Muscle of leg (tissue), 16 donors: ENCODE data around the gene ARHGAP29. TPM values are rescaled to one million over a fixed set of nuclear protein-coding genes. Genes with fewer than 3 reads are reported as not detected.
A peak's percentile ranks its signal among the peaks of the same experiment; 100 is the strongest.

Experiments
- DNase-seq: peaks from one replicate; pipeline ENCODE4 v3.0.0; 2013
- H3K27ac ChIP-seq: one replicate; pipeline ENCODE4 v1.5.1; 2013; ENCODE audit warnings: mild to moderate bottlenecking, low read length, control low read depth
- H3K27me3 ChIP-seq: one replicate; pipeline ENCODE4 v1.6.1; 2013; ENCODE audit warnings: low read length; ENCODE audit not compliant: control insufficient read depth, insufficient read depth
- H3K36me3 ChIP-seq: one replicate; pipeline ENCODE4 v1.6.1; 2013; ENCODE audit warnings: low read length; ENCODE audit not compliant: control insufficient read depth, insufficient read depth
- H3K4me1 ChIP-seq: one replicate; pipeline ENCODE4 v1.6.1; 2013; ENCODE audit warnings: low read length; ENCODE audit not compliant: control insufficient read depth, insufficient read depth
- H3K4me3 ChIP-seq: one replicate; pipeline ENCODE4 v1.5.1; 2013; ENCODE audit warnings: low read length, control low read depth
- H3K9me3 ChIP-seq: replicated peaks from 2 replicates; pipeline ENCODE4 v1.6.1; 2013; ENCODE audit warnings: low read depth, low read length; ENCODE audit not compliant: control insufficient read depth
- WGBS: methylation state at CpG from one replicate; pipeline ENCODE4 v1.1.5; 2013; ENCODE audit warnings: missing lambda C conversion rate; ENCODE audit not compliant: insufficient coverage; 5-methylcytosine and 5-hydroxymethylcytosine counted together
- long read RNA-seq, 11 donors: transcript quantifications; one replicate each; lab custom pipeline, GENCODE V29; 2026
- polyA plus RNA-seq, 8 donors: library from polyadenylated mRNA; unstranded; fragments of 120-200 nt; gene quantifications; one replicate each; pipeline versions ENCODE4 v1.2.1 to v1.2.3, GENCODE V29; 2013; ENCODE audit warnings: inconsistent platforms in 1 of 8, low replicate concordance in 1 of 8; ENCODE audit not compliant: insufficient read length in 8 of 8, insufficient read depth in 1 of 8
- total RNA-seq: library from RNA; stranded (reverse); fragments of 120-200 nt; gene quantifications from one replicate; pipeline ENCODE4 v1.2.4, GENCODE V29; 2013

ARHGAP29 gene
- total RNA-seq (29.1 TPM), polyA plus RNA-seq (10 to 100 TPM; 15.5 to 43.7 (median 34.3) TPM)
- long read RNA-seq, donor 1, partial matches to known transcripts = 0 of 1 reads
- long read RNA-seq, donor 1, other reads (novel, unspliced or antisense) = 0 of 1 reads
- long read RNA-seq, donor 2 = 0 reads
- long read RNA-seq, donor 3, full-length matches to known transcripts = 6 of 6 reads
- long read RNA-seq, donor 3, partial matches to known transcripts = 0 of 6 reads
- long read RNA-seq, donor 3, other reads (novel, unspliced or antisense) = 0 of 6 reads
- long read RNA-seq, donor 4, full-length matches to known transcripts = 3 of 3 reads
- long read RNA-seq, donor 4, partial matches to known transcripts = 0 of 3 reads
- long read RNA-seq, donor 4, other reads (novel, unspliced or antisense) = 0 of 3 reads
- long read RNA-seq, donor 5, full-length matches to known transcripts = 7 of 7 reads
- long read RNA-seq, donor 5, partial matches to known transcripts = 0 of 7 reads
- long read RNA-seq, donor 5, other reads (novel, unspliced or antisense) = 0 of 7 reads
- long read RNA-seq, donor 6, full-length matches to known transcripts = 7 of 7 reads
- long read RNA-seq, donor 6, partial matches to known transcripts = 0 of 7 reads
- long read RNA-seq, donor 6, other reads (novel, unspliced or antisense) = 0 of 7 reads
- long read RNA-seq, donor 7, full-length matches to known transcripts = 3 of 3 reads
- long read RNA-seq, donor 7, partial matches to known transcripts = 0 of 3 reads
- long read RNA-seq, donor 7, other reads (novel, unspliced or antisense) = 0 of 3 reads
- long read RNA-seq, donor 8, full-length matches to known transcripts = 2 of 2 reads
- long read RNA-seq, donor 8, partial matches to known transcripts = 0 of 2 reads
- long read RNA-seq, donor 8, other reads (novel, unspliced or antisense) = 0 of 2 reads
- long read RNA-seq, donor 9, full-length matches to known transcripts = 2 of 2 reads
- long read RNA-seq, donor 9, partial matches to known transcripts = 0 of 2 reads
- long read RNA-seq, donor 9, other reads (novel, unspliced or antisense) = 0 of 2 reads
- long read RNA-seq, donor 10, full-length matches to known transcripts = 6 of 6 reads
- long read RNA-seq, donor 10, partial matches to known transcripts = 0 of 6 reads
- long read RNA-seq, donor 10, other reads (novel, unspliced or antisense) = 0 of 6 reads
- long read RNA-seq, donor 11, full-length matches to known transcripts = 4 of 4 reads
- long read RNA-seq, donor 11, partial matches to known transcripts = 0 of 4 reads
- long read RNA-seq, donor 11, other reads (novel, unspliced or antisense) = 0 of 4 reads

- H3K4me1 ChIP-seq = peaks cover 7% of the 10 kb centered on the region
- DNase-seq = peak; percentile 85
- H3K4me3 ChIP-seq = peak within 1 kb of the TSS; percentile 72
- no peaks in the 10 kb centered on the region for H3K9me3 ChIP-seq
- WGBS = under 1% methylated on average over 75 of the region's 88 CpGs
- H3K27me3 ChIP-seq = peaks cover 11% of the 10 kb centered on the region
- no peaks in the 10 kb centered on the region for H3K36me3 ChIP-seq
- H3K27ac ChIP-seq = peak within 1 kb of the TSS; percentile 95
These were observed at the start of gene ARHGAP29 for GRCh38 chr1:94237291-94238226. ARHGAP29 (minus strand) TSS chr1:94237584; CDS start chr1:94231611, 5,973 bp downstream.

DNA sequence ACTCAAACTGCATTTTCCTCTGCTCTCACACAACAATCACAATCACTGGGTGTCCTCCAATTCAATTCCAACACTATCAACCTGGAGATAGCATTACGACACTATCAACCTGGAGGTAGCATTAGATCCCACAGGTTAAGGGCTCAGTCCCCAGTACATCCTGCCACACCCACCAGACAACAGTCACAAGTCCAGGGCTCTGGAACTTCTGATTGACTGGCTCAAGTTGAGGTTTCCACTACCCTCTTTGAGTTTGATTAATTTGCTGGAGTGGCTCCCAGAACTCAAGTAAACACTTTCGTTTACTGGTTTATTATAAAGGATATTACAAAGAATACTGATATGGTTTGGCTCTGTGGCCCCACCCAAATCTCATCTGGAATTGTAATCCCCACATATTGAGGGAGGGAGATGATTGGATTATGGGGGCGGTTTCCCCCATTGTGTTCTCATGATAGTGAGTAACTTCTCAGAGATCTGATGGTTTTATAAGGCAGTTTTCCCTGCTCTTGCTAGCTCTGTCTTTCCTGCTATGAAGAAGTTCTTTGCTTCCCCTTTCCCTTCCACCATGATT is 49.6 kb upstream of the ARHGAP29 start:
- no peak overlapping the region for H3K4me3 ChIP-seq
- no peak for DNase-seq
- H3K36me3 ChIP-seq = no peaks in the 10 kb centered on the region
- WGBS = 100% methylated on average over 1 of the region's 3 CpGs
- H3K27me3 ChIP-seq = no peaks in the 10 kb centered on the region
- H3K27ac ChIP-seq = no peak overlapping the region
- no peaks in the 10 kb centered on the region for H3K4me1 ChIP-seq
- no peaks in the 10 kb centered on the region for H3K9me3 ChIP-seq

- Histone ChIP-seq H3K27ac (peak overlapping the region; percentile 80), H3K9me3 (no peaks in the 10 kb centered on the region), H3K4me1 (no peaks in the 10 kb centered on the region), H3K27me3 (no peaks in the 10 kb centered on the region), H3K36me3 (no peaks in the 10 kb centered on the region), H3K4me3 (no peak overlapping the region)
- no CpG with 5 or more reads among the region's 4 CpGs for WGBS
- DNase-seq = peak; percentile 44
These were observed 47.8 kb upstream of the ARHGAP29 start for GRCh38 chr1:94285031-94285654.

DNA sequence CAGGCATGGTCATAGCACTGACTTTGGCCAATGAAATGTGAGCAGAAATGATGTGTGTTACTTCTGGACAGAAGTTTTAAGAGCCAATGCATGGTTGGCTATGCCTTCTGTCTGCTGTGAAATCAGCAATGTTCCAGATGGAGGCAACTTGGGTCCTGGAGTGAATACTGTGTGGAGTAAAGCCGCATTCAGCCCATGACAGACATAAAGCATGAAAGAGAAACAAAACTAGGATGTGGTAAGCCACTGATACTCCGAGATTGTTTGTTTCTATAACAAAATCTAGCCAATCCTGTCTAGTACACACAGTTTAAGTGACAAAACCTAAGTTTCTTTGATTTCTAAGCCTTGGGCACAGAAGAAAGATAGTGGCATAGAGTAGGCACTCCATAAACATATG is 47.1 kb upstream of the ARHGAP29 start:
- DNase-seq = peak; percentile 66
- Histone ChIP-seq H3K4me1 (no peaks in the 10 kb centered on the region), H3K9me3 (no peaks in the 10 kb centered on the region)

GRCh38 chr1:94283462-94283861 is 46.1 kb upstream of the ARHGAP29 start:
- no peaks in the 10 kb centered on the region for H3K27me3 ChIP-seq
- no peaks in the 10 kb centered on the region for H3K36me3 ChIP-seq
- no peak overlapping the region for H3K4me3 ChIP-seq
- H3K9me3 ChIP-seq = no peaks in the 10 kb centered on the region
- H3K4me1 ChIP-seq = no peaks in the 10 kb centered on the region
- WGBS = no CpG with 5 or more reads among the region's 1 CpG
- DNase-seq = no peak
- no peak overlapping the region for H3K27ac ChIP-seq

More for the DNA sequence above, 47.1 kb upstream of the ARHGAP29 start:
- Histone ChIP-seq H3K27ac (peak overlapping the region; percentile 80), H3K4me3 (no peak overlapping the region), H3K36me3 (no peaks in the 10 kb centered on the region), H3K27me3 (no peaks in the 10 kb centered on the region)
- WGBS = no CpG with 5 or more reads among the region's 2 CpGs

GRCh38 chr1:94282143-94282711 is 44.8 kb upstream of the ARHGAP29 start:
- H3K36me3 ChIP-seq = no peaks in the 10 kb centered on the region
- H3K9me3 ChIP-seq = no peaks in the 10 kb centered on the region
- no peak for DNase-seq
- no peak overlapping the region for H3K4me3 ChIP-seq
- H3K27ac ChIP-seq = no peak overlapping the region
- 100% methylated on average over 2 of the region's 5 CpGs for WGBS
- peaks cover 5% of the 10 kb centered on the region for H3K4me1 ChIP-seq
- H3K27me3 ChIP-seq = no peaks in the 10 kb centered on the region

DNA sequence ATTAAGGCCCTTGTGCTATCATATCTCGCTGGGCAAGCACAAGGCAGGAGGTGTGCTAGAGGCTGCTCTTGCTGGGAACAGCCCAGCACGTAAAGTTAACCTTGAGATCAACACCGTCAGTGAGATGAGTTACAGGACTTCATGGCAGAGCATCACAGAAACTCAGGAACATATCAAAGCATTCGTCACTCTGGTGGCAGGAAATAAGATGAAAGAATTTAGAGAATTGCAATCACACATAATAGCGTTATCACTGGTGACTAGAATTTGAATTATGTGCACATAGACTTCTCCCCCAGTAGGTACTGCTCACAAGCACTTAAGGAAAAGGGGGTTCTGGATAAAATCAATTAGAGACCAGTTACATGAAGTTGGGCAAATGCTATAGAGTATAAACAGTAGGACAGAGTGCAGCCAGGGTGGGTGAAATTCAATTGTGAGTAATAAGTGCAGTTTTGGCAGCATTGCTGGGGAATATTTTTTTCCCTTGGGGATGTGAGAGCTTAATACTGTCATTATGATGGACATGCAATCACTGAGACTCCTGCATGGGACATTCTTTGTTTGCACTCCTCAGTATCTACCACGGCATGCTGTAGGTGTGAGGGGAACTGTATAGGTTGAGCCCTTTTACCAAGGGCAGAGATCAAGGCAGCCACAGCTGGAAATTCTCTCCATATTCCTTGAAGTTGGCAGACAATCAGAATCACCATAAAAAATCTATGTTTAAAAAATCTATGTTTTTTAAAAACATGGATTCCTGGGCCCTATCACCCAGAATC is 44.2 kb upstream of the ARHGAP29 start:
- H3K27me3 ChIP-seq = no peaks in the 10 kb centered on the region
- DNase-seq = no peak
- no peaks in the 10 kb centered on the region for H3K9me3 ChIP-seq
- no peak overlapping the region for H3K4me3 ChIP-seq
- H3K36me3 ChIP-seq = no peaks in the 10 kb centered on the region
- H3K4me1 ChIP-seq = peaks cover 8% of the 10 kb centered on the region
- WGBS = 43% methylated on average over 1 of the region's 6 CpGs
- no peak overlapping the region for H3K27ac ChIP-seq

DNA sequence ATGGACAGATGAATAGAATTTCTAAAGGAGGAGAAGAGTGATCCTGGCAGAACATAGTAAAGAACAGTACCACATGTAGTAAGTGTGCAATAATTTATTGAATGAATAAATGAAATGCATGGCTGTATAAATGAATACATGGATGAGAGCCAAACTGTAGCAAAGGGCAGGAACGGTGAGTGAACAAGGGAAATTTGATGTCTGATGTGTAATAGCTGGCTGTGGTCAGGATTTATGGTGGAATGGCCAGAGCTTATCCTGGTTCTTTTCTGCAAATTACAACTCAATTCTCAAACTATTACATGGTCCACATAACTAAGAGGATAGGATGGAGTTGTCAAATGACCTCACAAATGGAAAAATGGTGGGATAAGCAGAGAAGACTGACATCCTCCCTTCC is 43.2 kb upstream of the ARHGAP29 start:
- WGBS = 0% methylated on average over 1 of the region's 1 CpG
- Histone ChIP-seq H3K4me1 (peaks cover 10% of the 10 kb centered on the region), H3K36me3 (no peaks in the 10 kb centered on the region), H3K4me3 (no peak overlapping the region), H3K27me3 (no peaks in the 10 kb centered on the region), H3K27ac (no peak overlapping the region), H3K9me3 (no peaks in the 10 kb centered on the region)
- DNase-seq = no peak
